ENCODE data around the gene ID2.

DNA sequence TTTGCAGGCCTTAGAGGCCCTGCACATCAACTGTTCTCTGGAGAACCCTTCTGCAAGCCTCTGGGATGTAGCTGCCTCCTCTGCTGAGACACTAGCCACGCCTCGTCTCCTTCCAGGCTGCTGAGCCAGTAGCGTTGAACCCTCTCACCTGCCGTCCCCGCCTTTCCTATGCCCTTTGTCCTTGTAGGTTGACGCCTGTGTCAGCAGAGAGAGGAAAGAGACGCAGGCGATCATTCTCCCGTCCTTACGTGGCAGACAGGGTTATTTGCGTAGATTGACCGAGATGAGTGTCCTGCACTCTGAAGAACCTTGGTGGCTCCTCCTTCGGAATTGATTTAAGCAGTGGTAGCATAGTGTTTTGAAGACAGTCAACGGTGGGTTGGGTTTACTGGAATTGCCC, 27.8 kb downstream of the ID2 start:
- TF ChIP-seq, protein P1, sequence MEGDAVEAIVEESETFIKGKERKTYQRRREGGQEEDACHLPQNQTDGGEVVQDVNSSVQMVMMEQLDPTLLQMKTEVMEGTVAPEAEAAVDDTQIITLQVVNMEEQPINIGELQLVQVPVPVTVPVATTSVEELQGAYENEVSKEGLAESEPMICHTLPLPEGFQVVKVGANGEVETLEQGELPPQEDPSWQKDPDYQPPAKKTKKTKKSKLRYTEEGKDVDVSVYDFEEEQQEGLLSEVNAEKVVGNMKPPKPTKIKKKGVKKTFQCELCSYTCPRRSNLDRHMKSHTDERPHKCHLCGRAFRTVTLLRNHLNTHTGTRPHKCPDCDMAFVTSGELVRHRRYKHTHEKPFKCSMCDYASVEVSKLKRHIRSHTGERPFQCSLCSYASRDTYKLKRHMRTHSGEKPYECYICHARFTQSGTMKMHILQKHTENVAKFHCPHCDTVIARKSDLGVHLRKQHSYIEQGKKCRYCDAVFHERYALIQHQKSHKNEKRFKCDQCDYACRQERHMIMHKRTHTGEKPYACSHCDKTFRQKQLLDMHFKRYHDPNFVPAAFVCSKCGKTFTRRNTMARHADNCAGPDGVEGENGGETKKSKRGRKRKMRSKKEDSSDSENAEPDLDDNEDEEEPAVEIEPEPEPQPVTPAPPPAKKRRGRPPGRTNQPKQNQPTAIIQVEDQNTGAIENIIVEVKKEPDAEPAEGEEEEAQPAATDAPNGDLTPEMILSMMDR (IDR thresholded peaks at IDR 0.05): no peak
- no peak for TF ChIP-seq POLR2A (IDR thresholded peaks at IDR 0.05)
